Spleen (tissue), 11 donors: ENCODE data around the gene LRRC18. TPM values are rescaled to one million over a fixed set of nuclear protein-coding genes. Genes with fewer than 3 reads are reported as not detected.

Experiments used
- DNase-seq: peaks from one replicate; pipeline ENCODE4 v3.0.0-alpha.2; 2020
- H3K27ac ChIP-seq, 8 donors: fragments of 200-600 bp; sonication (generic) in 7 of 8; 1 replicate in 4 of 8; 2 replicates in 4 of 8; pipeline versions ENCODE4 v1.5.0 to v1.8.0; 2016 to 2021; ENCODE audit warnings: inconsistent platforms in 4 of 8, mild to moderate bottlenecking in 4 of 8, moderate library complexity in 1 of 8
- H3K27me3 ChIP-seq, 7 donors: fragments of 200-600 bp; sonication (generic) in 6 of 7; replicated peaks in 1 of 7; 1 replicate in 4 of 7; 2 replicates in 3 of 7; pipeline versions ENCODE4 v1.5.0 to v1.8.0; 2016 to 2021; ENCODE audit warnings: inconsistent platforms in 3 of 7, mild to moderate bottlenecking in 1 of 7
- H3K36me3 ChIP-seq, 6 donors: fragments of 200-600 bp; sonication (generic) in 5 of 6; 1 replicate in 4 of 6; 2 replicates in 2 of 6; pipeline versions ENCODE4 v1.5.0 to v1.8.0; 2016 to 2021; ENCODE audit warnings: inconsistent platforms in 2 of 6
- H3K4me1 ChIP-seq, 6 donors: fragments of 200-600 bp; sonication (generic) in 5 of 6; 1 replicate in 3 of 6; 2 replicates in 3 of 6; pipeline versions ENCODE4 v1.5.0 to v1.8.0; 2016 to 2021; ENCODE audit warnings: inconsistent platforms in 3 of 6
- H3K4me3 ChIP-seq, 8 donors: fragments of 200-600 bp; sonication (generic) in 7 of 8; 1 replicate in 4 of 8; 2 replicates in 4 of 8; pipeline versions ENCODE4 v1.5.0 to v1.8.0; 2016 to 2021; ENCODE audit warnings: inconsistent platforms in 4 of 8, mild to moderate bottlenecking in 4 of 8, moderate library complexity in 2 of 8
- H3K9me3 ChIP-seq, 8 donors: fragments of 200-600 bp; sonication (generic) in 7 of 8; 1 replicate in 4 of 8; 2 replicates in 4 of 8; pipeline versions ENCODE4 v1.5.0 to v1.8.0; 2016 to 2021; ENCODE audit warnings: inconsistent platforms in 4 of 8
- POLR2A ChIP-seq, 3 donors: fragments of 450-650 bp; IDR thresholded peaks; one replicate each; pipeline ENCODE4 v1.5.1; 2017; ENCODE audit warnings: antibody characterized with exemption in 3 of 3, mild to moderate bottlenecking in 1 of 3
- POLR2AphosphoS5 ChIP-seq, 3 donors: sonication (generic); formaldehyde crosslinking; IDR thresholded peaks; one replicate each; pipeline ENCODE4 v1.5.1; 2017; ENCODE audit warnings: antibody characterized with exemption in 3 of 3
- WGBS, 5 donors: extraction: QIAGEN DNeasy Blood & Tissue Kit in 3 of 5; methylation state at CpG; one replicate each; pipeline versions ENCODE4 v1.1.5 to v1.1.7; 2013 to 2018; 5-methylcytosine and 5-hydroxymethylcytosine counted together
- intact Hi-C: fragments of 100-400 bp; cut with DNase I; formaldehyde crosslinking; loops from one replicate; pipeline ENCODE4 v1.15.0; 2023; ENCODE audit warnings: low total_unique reads
- polyA plus RNA-seq, 3 donors: library from polyadenylated mRNA; stranded (reverse); fragments of 200-250 nt; gene quantifications; one replicate each; pipeline ENCODE4 v1.2.1, GENCODE V29; 2013
- total RNA-seq, 7 donors: library from RNA; depleted of rRNA in 3 of 7; stranded (reverse); fragments of >200 nt in 3 of 7; fragmentation: NEBNext Ultra II Directional in 4 of 7; extraction: Animal tissue kit (Norgen Biotek cat#: 25700) in 4 of 7; gene quantifications; one replicate each; pipeline versions ENCODE4 v1.1.0 to v1.2.1, GENCODE V29; 2016 to 2021
- TF ChIP-seq, protein P1 (sequence below), 11 experiments: fragments of 200-600 bp in 7 of 11; fragments of 450-650 bp in 4 of 11; sonication (generic) in 4 of 11; IDR thresholded peaks in 8 of 11; conservative IDR thresholded peaks in 3 of 11; 1 replicate in 7 of 11; 2 replicates in 4 of 11; pipeline versions ENCODE4 v1.4.0 to v1.8.0; 2016 to 2021; ENCODE audit warnings: antibody characterized with exemption in 11 of 11, inconsistent platforms in 4 of 11, mild to moderate bottlenecking in 1 of 11
- donor health status: healthy with polysubstance abuse.
- donor health status: DM: no; HTN: no; CAD: no; lungs with moderate emphysema.
- donor health status: DM: no; HTN: no; CAD: no.
- donor health status: Bipolar disorder and iron deficiency.
- donor health status: healthy.
- donor health status: DM: no; HTN: no; CAD: no.
- donor health status: DM: yes; HTN: yes; CAD: no.

Gene LRRC18
- total and polyA plus RNA-seq, 10 donors = 0.06 TPM; not detected in 9

GRCh38 chr10:48906841-48907240 lies 32.8 kb downstream of the LRRC18 start:
- Histone ChIP-seq H3K9me3 (no peaks in the 10 kb centered on the region), H3K4me1 (no peaks in the 10 kb centered on the region), H3K36me3 (peaks cover 0 to 92% (median 12%) of the 10 kb centered on the region in 6 donors), H3K27ac (no peak overlapping the region), H3K27me3 (no peaks in the 10 kb centered on the region), H3K4me3 (no peak overlapping the region)
- WGBS, 5 donors = 92 to 98% (median 95%) methylated on average over 2 of the region's 2 CpGs
- TF ChIP-seq, protein P1, sequence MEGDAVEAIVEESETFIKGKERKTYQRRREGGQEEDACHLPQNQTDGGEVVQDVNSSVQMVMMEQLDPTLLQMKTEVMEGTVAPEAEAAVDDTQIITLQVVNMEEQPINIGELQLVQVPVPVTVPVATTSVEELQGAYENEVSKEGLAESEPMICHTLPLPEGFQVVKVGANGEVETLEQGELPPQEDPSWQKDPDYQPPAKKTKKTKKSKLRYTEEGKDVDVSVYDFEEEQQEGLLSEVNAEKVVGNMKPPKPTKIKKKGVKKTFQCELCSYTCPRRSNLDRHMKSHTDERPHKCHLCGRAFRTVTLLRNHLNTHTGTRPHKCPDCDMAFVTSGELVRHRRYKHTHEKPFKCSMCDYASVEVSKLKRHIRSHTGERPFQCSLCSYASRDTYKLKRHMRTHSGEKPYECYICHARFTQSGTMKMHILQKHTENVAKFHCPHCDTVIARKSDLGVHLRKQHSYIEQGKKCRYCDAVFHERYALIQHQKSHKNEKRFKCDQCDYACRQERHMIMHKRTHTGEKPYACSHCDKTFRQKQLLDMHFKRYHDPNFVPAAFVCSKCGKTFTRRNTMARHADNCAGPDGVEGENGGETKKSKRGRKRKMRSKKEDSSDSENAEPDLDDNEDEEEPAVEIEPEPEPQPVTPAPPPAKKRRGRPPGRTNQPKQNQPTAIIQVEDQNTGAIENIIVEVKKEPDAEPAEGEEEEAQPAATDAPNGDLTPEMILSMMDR (IDR thresholded peaks at IDR 0.05 in 8 of 11, conservative IDR thresholded peaks at IDR 0.05 in 3 of 11) = no peak
- TF ChIP-seq POLR2AphosphoS5 (IDR thresholded peaks at IDR 0.05) (no peak), POLR2A (IDR thresholded peaks at IDR 0.05) (no peak)
- DNase-seq = no peak
- intact Hi-C loops = no loop called here

DNA sequence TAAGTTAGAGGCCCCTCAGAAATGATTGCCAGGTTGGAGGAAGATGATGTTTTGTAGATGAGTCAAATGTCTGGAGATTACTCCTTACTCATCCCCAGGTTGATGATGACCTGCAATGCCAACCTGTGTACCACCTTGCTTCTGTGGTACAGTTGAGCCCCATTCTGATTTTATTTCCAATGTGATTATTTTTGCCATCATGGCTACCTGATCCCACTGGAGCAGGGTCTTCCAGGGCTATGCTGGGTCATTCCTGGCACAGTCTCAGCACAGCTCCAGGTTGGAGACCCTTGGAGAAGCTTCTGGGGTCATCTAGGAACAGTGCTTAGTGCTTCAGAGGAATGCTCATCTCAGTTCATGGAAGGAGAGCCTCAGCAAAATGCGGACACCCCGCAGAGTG lies 34.3 kb downstream of the LRRC18 start:
- 95 to 96% (median 96%) methylated on average over 2 of the region's 2 CpGs; no CpG with 5 or more reads in 2 of the 5 donors for WGBS, 5 donors
- no peaks in the 10 kb centered on the region for H3K4me1 ChIP-seq

DNA sequence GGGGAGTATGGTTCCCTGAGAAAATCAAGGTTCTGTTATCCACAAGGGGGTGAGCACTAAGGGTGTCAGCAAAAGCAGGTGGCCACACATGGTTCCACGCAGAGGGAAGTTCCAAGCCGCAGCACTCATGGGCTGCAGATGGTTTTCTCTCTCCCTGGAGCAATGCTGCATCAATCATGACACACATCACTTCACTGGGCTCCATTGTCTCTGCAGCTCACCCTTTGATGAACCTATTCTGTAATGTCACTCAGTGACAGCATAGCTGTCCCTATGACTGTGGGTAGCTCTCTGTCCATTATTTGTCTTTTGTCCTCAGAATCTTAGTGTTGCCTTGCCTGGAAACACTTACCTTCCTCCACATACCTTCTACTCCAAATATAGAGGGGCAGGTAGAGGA lies 34.8 kb downstream of the LRRC18 start:
- 83 to 93% (median 93%) methylated on average over 2 of the region's 2 CpGs for WGBS, 5 donors
- intact Hi-C loops = no loop called here

More for the DNA sequence above, 34.3 kb downstream of the LRRC18 start:
- DNase-seq = no peak
- H3K36me3 ChIP-seq = peaks cover 0 to 93% (median 20%) of the 10 kb centered on the region in 6 donors
- TF ChIP-seq POLR2AphosphoS5 (IDR thresholded peaks at IDR 0.05) (no peak), POLR2A (IDR thresholded peaks at IDR 0.05) (no peak)
- TF ChIP-seq, protein P1 (IDR thresholded peaks at IDR 0.05 in 8 of 11, conservative IDR thresholded peaks at IDR 0.05 in 3 of 11) = no peak
- no peaks in the 10 kb centered on the region for H3K9me3 ChIP-seq
- H3K4me3 ChIP-seq = no peak overlapping the region
- intact Hi-C loops = no loop called here
- no peak overlapping the region for H3K27ac ChIP-seq
- H3K27me3 ChIP-seq = no peaks in the 10 kb centered on the region

DNA sequence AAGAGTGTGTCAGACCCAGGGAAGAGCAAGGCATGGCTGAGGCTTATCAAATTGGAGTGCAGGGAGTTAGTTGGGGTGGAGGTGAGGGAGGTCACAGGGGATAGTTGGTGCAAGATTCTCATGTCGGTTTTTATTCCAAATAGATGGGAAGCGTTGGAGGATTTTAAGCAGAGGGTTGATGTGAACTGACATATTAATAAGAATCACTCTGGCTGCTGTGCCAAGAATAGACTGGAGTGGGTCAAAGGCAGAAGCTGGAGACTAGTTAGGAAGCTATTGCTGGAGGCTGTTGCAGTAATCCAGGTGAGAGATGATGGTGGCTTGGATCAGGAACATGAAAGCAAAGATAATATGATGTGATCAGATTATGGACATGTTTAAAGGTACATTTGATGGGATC lies 36.5 kb downstream of the LRRC18 start:
- Histone ChIP-seq H3K9me3 (no peaks in the 10 kb centered on the region), H3K36me3 (peaks cover 0 to 95% (median 23%) of the 10 kb centered on the region in 6 donors), H3K27me3 (no peaks in the 10 kb centered on the region), H3K4me1 (no peaks in the 10 kb centered on the region), H3K27ac (no peak overlapping the region), H3K4me3 (no peak overlapping the region)
- DNase-seq = no peak
- WGBS, 5 donors = 82 to 85% (median 83%) methylated on average over 2 of the region's 2 CpGs
- TF ChIP-seq, protein P1 (IDR thresholded peaks at IDR 0.05 in 8 of 11, conservative IDR thresholded peaks at IDR 0.05 in 3 of 11) = no peak
- TF ChIP-seq POLR2AphosphoS5 (IDR thresholded peaks at IDR 0.05) (no peak), POLR2A (IDR thresholded peaks at IDR 0.05) (no peak)
- intact Hi-C loops = no loop called here

More for the DNA sequence above, 34.8 kb downstream of the LRRC18 start:
- Histone ChIP-seq H3K9me3 (no peaks in the 10 kb centered on the region), H3K4me1 (no peaks in the 10 kb centered on the region), H3K4me3 (no peak overlapping the region), H3K27ac (no peak overlapping the region), H3K36me3 (peaks cover 0 to 93% (median 22%) of the 10 kb centered on the region in 6 donors), H3K27me3 (no peaks in the 10 kb centered on the region)
- no peak for DNase-seq
- TF ChIP-seq POLR2A (IDR thresholded peaks at IDR 0.05) = no peak
- no peak for TF ChIP-seq POLR2AphosphoS5 (IDR thresholded peaks at IDR 0.05)
- TF ChIP-seq, protein P1 (IDR thresholded peaks at IDR 0.05 in 8 of 11, conservative IDR thresholded peaks at IDR 0.05 in 3 of 11) = no peak
